ENCODE measurements around the gene ZNF629. TPM values are rescaled to one million over a fixed set of nuclear protein-coding genes. Genes with fewer than 3 reads are reported as not detected.
A peak's percentile ranks its signal among the peaks of the same experiment; 100 is the strongest.

The ZNF629 gene
- total RNA-seq, 1 donor from 2014 or later = 13.7 TPM

DNA sequence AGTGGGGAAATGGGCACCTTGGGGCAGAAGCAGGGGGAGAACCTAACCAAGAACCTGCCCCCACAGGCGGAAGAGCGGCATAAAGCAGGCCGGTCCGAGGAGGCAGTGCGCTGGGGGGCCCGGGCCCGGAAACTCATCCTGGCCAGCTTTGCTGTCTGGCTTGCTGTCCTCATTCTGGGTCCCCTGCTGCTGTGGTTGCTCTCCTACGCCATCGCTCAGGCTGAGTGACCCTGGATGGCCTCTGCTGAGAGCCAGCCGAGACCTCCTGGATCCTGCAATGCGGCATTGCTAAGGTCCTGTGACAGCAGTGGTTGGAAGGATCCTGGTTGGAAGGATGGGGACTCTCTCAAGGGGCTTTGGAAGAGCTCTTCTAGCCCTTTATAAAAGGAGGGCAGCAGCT is 43.3 kb downstream of the ZNF629 start:
- H3K9me3 ChIP-seq (ENCODE audit: low read depth) = no peaks in the 10 kb centered on the region
- no peak overlapping the region for H2AFZ ChIP-seq (replicated peaks)
- no peak overlapping the region for H3K4me2 ChIP-seq
- H4K20me1 ChIP-seq (ENCODE audit: low read depth) = no peaks in the 10 kb centered on the region
- Mint-ChIP-seq H3K4me1 (peaks cover 7% of the 10 kb centered on the region), H3K9me3 (no peaks in the 10 kb centered on the region), H3K4me3 (no peak overlapping the region), H3K27me3 (ENCODE audit: insufficient read depth, low read depth) (peaks cover 3% of the 10 kb centered on the region), H3K36me3 (peaks cover 12% of the 10 kb centered on the region), H3K27ac (peak overlapping the region; percentile 48)
- no peaks in the 10 kb centered on the region for H3K36me3 ChIP-seq
- H3K27ac ChIP-seq = no peak overlapping the region
- H3K9ac ChIP-seq = peak overlapping the region; percentile 3
- TF ChIP-seq EZH2phosphoT487 (IDR thresholded peaks at IDR 0.05) (no peak), EZH2 (IDR thresholded peaks at IDR 0.05) (no peak)
- TF ChIP-seq, protein P1, sequence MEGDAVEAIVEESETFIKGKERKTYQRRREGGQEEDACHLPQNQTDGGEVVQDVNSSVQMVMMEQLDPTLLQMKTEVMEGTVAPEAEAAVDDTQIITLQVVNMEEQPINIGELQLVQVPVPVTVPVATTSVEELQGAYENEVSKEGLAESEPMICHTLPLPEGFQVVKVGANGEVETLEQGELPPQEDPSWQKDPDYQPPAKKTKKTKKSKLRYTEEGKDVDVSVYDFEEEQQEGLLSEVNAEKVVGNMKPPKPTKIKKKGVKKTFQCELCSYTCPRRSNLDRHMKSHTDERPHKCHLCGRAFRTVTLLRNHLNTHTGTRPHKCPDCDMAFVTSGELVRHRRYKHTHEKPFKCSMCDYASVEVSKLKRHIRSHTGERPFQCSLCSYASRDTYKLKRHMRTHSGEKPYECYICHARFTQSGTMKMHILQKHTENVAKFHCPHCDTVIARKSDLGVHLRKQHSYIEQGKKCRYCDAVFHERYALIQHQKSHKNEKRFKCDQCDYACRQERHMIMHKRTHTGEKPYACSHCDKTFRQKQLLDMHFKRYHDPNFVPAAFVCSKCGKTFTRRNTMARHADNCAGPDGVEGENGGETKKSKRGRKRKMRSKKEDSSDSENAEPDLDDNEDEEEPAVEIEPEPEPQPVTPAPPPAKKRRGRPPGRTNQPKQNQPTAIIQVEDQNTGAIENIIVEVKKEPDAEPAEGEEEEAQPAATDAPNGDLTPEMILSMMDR (IDR thresholded peaks at IDR 0.05) = no peak
- H3K4me3 ChIP-seq = no peak overlapping the region
- no peaks in the 10 kb centered on the region for H3K27me3 ChIP-seq
- H3K4me1 ChIP-seq = no peaks in the 10 kb centered on the region
- DNase-seq (ENCODE audit: low spot score) = no peak
- H3F3A ChIP-seq (ENCODE audit: low read depth) = peaks cover 30% of the 10 kb centered on the region
- peaks cover 2% of the 10 kb centered on the region for H3K79me2 ChIP-seq (ENCODE audit: low read depth)

DNA sequence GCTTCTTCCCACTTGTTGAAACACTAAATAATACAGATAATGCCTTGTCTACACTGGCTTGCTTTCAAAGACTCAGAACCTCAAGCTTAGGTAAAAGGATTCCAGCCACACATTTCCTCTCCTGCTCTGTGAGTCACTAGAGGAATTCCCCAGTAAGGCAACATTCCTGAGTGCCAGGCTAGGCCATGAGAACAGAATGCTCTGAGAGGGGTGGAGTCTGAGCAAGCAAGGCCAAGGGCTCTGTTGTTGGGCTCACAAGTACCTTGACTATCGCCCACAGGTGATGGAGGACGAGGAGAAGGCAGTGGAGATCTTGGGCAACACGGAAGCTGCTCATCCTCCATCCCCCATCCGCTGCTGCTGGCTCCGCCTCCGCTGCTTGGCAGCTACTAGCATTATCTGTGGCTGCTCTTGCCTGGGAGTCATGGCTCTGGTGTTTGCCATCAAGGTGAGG is 45.5 kb downstream of the ZNF629 start:
- Histone ChIP-seq H4K20me1 (ENCODE audit: low read depth) (no peaks in the 10 kb centered on the region), H3K4me1 (no peaks in the 10 kb centered on the region), H3K27ac (no peak overlapping the region), H2AFZ (replicated peaks) (no peak overlapping the region), H3K79me2 (ENCODE audit: low read depth) (no peaks in the 10 kb centered on the region), H3K36me3 (no peaks in the 10 kb centered on the region), H3F3A (ENCODE audit: low read depth) (peaks cover 11% of the 10 kb centered on the region), H3K4me3 (no peak overlapping the region), H3K4me2 (no peak overlapping the region), H3K9ac (no peak overlapping the region), H3K27me3 (no peaks in the 10 kb centered on the region), H3K9me3 (ENCODE audit: low read depth) (no peaks in the 10 kb centered on the region)
- H3K27me3 Mint-ChIP-seq (ENCODE audit: insufficient read depth, low read depth) = peaks cover 3% of the 10 kb centered on the region
- no peaks in the 10 kb centered on the region for H3K9me3 Mint-ChIP-seq
- peak overlapping the region; percentile 66 for H3K4me3 Mint-ChIP-seq
- H3K36me3 Mint-ChIP-seq = peaks cover 18% of the 10 kb centered on the region
- no peaks in the 10 kb centered on the region for H3K4me1 Mint-ChIP-seq
- H3K27ac Mint-ChIP-seq = no peak overlapping the region
- no peak for DNase-seq (ENCODE audit: low spot score)
- TF ChIP-seq EZH2 (IDR thresholded peaks at IDR 0.05) (no peak), EZH2phosphoT487 (IDR thresholded peaks at IDR 0.05) (no peak)
- TF ChIP-seq, protein P1 (IDR thresholded peaks at IDR 0.05) = no peak

DNA sequence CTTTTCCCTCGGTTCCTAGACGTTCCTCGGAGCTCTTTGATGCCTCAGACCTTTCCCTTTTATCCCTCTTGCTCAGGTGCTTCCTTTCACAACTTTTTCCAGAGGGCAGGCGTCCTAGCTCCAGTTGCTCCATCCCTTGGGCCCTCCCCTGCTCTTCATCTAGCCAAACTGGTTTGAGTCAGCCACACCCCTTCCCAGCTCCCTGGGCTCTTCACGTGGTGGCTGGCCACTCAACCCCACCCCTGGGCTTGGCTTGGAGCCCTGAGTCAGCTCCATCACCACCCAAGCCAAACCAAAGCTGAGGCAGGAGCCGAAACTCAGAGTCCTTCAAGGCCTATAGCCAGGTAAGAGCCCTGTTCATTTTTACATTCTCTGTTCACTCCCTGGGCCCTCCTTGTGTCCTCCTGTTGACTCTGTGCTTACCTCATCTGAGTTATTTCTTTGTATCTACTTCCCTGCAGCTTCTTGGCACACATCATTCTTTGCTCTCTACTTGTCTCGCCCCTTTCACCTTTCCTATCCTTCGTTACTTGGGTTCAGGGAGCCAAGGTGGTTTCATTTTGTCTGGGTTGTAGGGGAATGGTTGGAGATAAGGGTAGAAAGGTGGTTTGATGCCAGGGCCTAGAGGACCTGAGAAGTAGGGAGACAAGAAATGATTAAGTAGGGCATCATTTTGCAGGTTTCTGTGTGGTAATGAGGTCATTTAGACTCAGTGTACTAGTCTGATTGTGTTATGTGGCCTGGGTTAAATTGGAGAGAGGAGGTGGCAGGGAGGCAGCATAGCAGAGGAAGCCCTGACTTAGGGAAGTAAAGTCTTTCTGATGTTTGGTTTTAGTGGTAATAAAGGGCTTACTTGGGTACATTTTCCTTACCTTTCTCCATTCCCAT is 46.4 kb downstream of the ZNF629 start:
- Histone ChIP-seq H3K4me2 (no peak overlapping the region), H3K9me3 (ENCODE audit: low read depth) (no peaks in the 10 kb centered on the region)
- no peaks in the 10 kb centered on the region for H3K9me3 Mint-ChIP-seq

More for the DNA sequence above, 46.4 kb downstream of the ZNF629 start:
- Histone ChIP-seq H3K27me3 (no peaks in the 10 kb centered on the region), H3K79me2 (ENCODE audit: low read depth) (no peaks in the 10 kb centered on the region), H3K9ac (no peak overlapping the region), H3K4me1 (no peaks in the 10 kb centered on the region), H2AFZ (replicated peaks) (no peak overlapping the region), H3K27ac (no peak overlapping the region), H4K20me1 (ENCODE audit: low read depth) (no peaks in the 10 kb centered on the region), H3F3A (ENCODE audit: low read depth) (peaks cover 7% of the 10 kb centered on the region), H3K4me3 (no peak overlapping the region), H3K36me3 (no peaks in the 10 kb centered on the region)
- no peak overlapping the region for H3K4me3 Mint-ChIP-seq
- H3K27ac Mint-ChIP-seq = no peak overlapping the region
- no peak for TF ChIP-seq EZH2phosphoT487 (IDR thresholded peaks at IDR 0.05)
- DNase-seq (ENCODE audit: low spot score) = no peak
- H3K4me1 Mint-ChIP-seq = no peaks in the 10 kb centered on the region
- H3K36me3 Mint-ChIP-seq = peaks cover 23% of the 10 kb centered on the region
- H3K27me3 Mint-ChIP-seq (ENCODE audit: insufficient read depth, low read depth) = peaks cover 2% of the 10 kb centered on the region

Measured in neural progenitor cell (in vitro differentiated cells).